Stomach (tissue), 9 donors: ENCODE results near the gene KIF12. TPM values are rescaled to one million over a fixed set of nuclear protein-coding genes. Genes with fewer than 3 reads are reported as not detected.

ENCODE experiments used
- DNase-seq, 2 donors: peaks; one replicate each; pipeline versions ENCODE4 v3.0.0 to v3.0.0-alpha.2; 2013 to 2019
- H3K27ac ChIP-seq, 5 donors: fragments of 200-600 bp in 4 of 5; sonication (generic) in 4 of 5; one replicate each; pipeline ENCODE4 v1.5.1; 2013 to 2019; ENCODE audit warnings: mild to moderate bottlenecking in 1 of 5, moderate library complexity in 1 of 5
- H3K27me3 ChIP-seq, 3 donors: fragments of 200-600 bp; sonication (generic); one replicate each; pipeline ENCODE4 v1.5.1; 2017 to 2019; ENCODE audit warnings: mixed run types in 1 of 3
- H3K36me3 ChIP-seq, 4 donors: fragments of 200-600 bp; sonication (generic); 1 replicate in 3 of 4; 2 replicates in 1 of 4; pipeline ENCODE4 v1.5.1; 2016 to 2019
- H3K4me1 ChIP-seq, 4 donors: fragments of 200-600 bp; sonication (generic); one replicate each; pipeline ENCODE4 v1.5.1; 2016 to 2019
- H3K4me3 ChIP-seq, 4 donors: fragments of 200-600 bp; sonication (generic) in 3 of 4; one replicate each; pipeline ENCODE4 v1.5.1; 2016 to 2019; ENCODE audit warnings: mild to moderate bottlenecking in 1 of 4
- H3K9me3 ChIP-seq, 4 donors: fragments of 200-600 bp; sonication (generic); one replicate each; pipeline ENCODE4 v1.5.1; 2016 to 2019
- CTCF ChIP-seq, 7 experiments: fragments of 450-650 bp in 4 of 7; fragments of 200-600 bp in 3 of 7; sonication (generic) in 3 of 7; IDR thresholded peaks; one replicate each; pipeline ENCODE4 v1.5.1; 2016 to 2019; ENCODE audit warnings: antibody characterized with exemption in 7 of 7, control low read depth in 2 of 7, mild to moderate bottlenecking in 1 of 7
- EP300 ChIP-seq: sonication (generic); formaldehyde crosslinking; IDR thresholded peaks from one replicate; pipeline ENCODE4 v1.6.1; 2017; ENCODE audit warnings: antibody characterized with exemption
- POLR2A ChIP-seq, 4 donors: fragments of 450-650 bp; IDR thresholded peaks; one replicate each; pipeline ENCODE4 v1.6.1; 2016; ENCODE audit warnings: antibody characterized with exemption in 4 of 4, control low read depth in 2 of 4, mild to moderate bottlenecking in 1 of 4, moderate library complexity in 1 of 4
- POLR2AphosphoS5 ChIP-seq, 3 donors: sonication (generic); formaldehyde crosslinking; IDR thresholded peaks; one replicate each; pipeline ENCODE4 v1.6.1; 2016; ENCODE audit warnings: antibody characterized with exemption in 3 of 3
- WGBS, 5 donors: extraction: QIAGEN DNeasy Blood & Tissue Kit in 3 of 5; methylation state at CpG; one replicate each; pipeline versions ENCODE4 v1.1.5 to v1.1.7; 2013 to 2018; 5-methylcytosine and 5-hydroxymethylcytosine counted together
- intact Hi-C: fragments of 100-400 bp; cut with DNase I; formaldehyde crosslinking; loops from one replicate; pipeline ENCODE4 v1.15.1; 2023; ENCODE audit warnings: low total_unique reads
- polyA plus RNA-seq, 3 donors: library from polyadenylated mRNA; stranded (reverse); fragments of 200-250 nt; gene quantifications; one replicate each; pipeline ENCODE4 v1.2.3, GENCODE V29; 2013
- total RNA-seq, 5 donors: library from RNA; depleted of rRNA; stranded (reverse); fragments of >200 nt; gene quantifications; one replicate each; pipeline versions ENCODE4 v1.1.0 to v1.2.3, GENCODE V29; 2014 to 2016
- donor health status: healthy with polysubstance abuse.
- donor health status: Bipolar disorder and iron deficiency.
- donor health status: healthy.

The KIF12 gene
- total and polyA plus RNA-seq, 8 donors: 3.9 to 79.4 (median 17.5) TPM

- intact Hi-C loops: no loop called here
- H3K4me1 ChIP-seq: peaks cover 15 to 44% (median 23%) of the 10 kb centered on the region in 4 donors
- 77 to 90% (median 86%) methylated on average over 8 to 9 of the region's 9 CpGs for WGBS, 5 donors
Observed at GRCh38 chr9:114122136-114123027, 23.3 kb upstream of the KIF12 start.

GRCh38 chr9:114121227-114122135, 22.4 kb upstream of the KIF12 start:
- WGBS, 5 donors: 86 to 90% (median 87%) methylated on average over 15 to 16 of the region's 16 CpGs
- intact Hi-C loops: no loop called here
- TF ChIP-seq CTCF (IDR thresholded peaks at IDR 0.05) (no peak), POLR2A (IDR thresholded peaks at IDR 0.05) (no peak), EP300 (no peak), POLR2AphosphoS5 (IDR thresholded peaks at IDR 0.05) (no peak)
- Histone ChIP-seq H3K27me3 (peaks cover 0 to 25% (median 0%) of the 10 kb centered on the region in 3 donors), H3K27ac (no peak overlapping the region), H3K36me3 (no peaks in the 10 kb centered on the region), H3K4me1 (peaks cover 15 to 45% (median 23%) of the 10 kb centered on the region in 4 donors), H3K4me3 (no peak overlapping the region), H3K9me3 (no peaks in the 10 kb centered on the region)
- DNase-seq: no peak

More at GRCh38 chr9:114122136-114123027, 23.3 kb upstream of the KIF12 start:
- Histone ChIP-seq H3K4me3 (no peak overlapping the region), H3K36me3 (no peaks in the 10 kb centered on the region), H3K27ac (no peak overlapping the region), H3K27me3 (peaks cover 0 to 21% (median 0%) of the 10 kb centered on the region in 3 donors), H3K9me3 (peaks cover 0 to 6% (median 3%) of the 10 kb centered on the region in 4 donors)
- DNase-seq: no peak
- TF ChIP-seq CTCF (IDR thresholded peaks at IDR 0.05): no peak
- no peak for TF ChIP-seq POLR2AphosphoS5 (IDR thresholded peaks at IDR 0.05)
- no peak for TF ChIP-seq POLR2A (IDR thresholded peaks at IDR 0.05)
- TF ChIP-seq EP300: no peak

- intact Hi-C loops: no loop called here
- Histone ChIP-seq H3K9me3 (no peaks in the 10 kb centered on the region), H3K4me3 (no peak overlapping the region), H3K27me3 (peaks cover 0 to 35% (median 0%) of the 10 kb centered on the region in 3 donors), H3K36me3 (no peaks in the 10 kb centered on the region), H3K4me1 (peaks cover 15 to 51% (median 30%) of the 10 kb centered on the region in 4 donors), H3K27ac (peak overlapping the region in 1 of 5 donors; percentile 20)
- TF ChIP-seq EP300 (no peak), POLR2AphosphoS5 (IDR thresholded peaks at IDR 0.05) (no peak), CTCF (IDR thresholded peaks at IDR 0.05) (no peak), POLR2A (IDR thresholded peaks at IDR 0.05) (no peak)
- DNase-seq: no peak
- 18 to 56% (median 35%) methylated on average over 4 of the region's 4 CpGs for WGBS, 5 donors
Observed at GRCh38 chr9:114120192-114121014, 21.3 kb upstream of the KIF12 start.
